ENCODE data around the gene HDAC4.

Gene HDAC4

DNA sequence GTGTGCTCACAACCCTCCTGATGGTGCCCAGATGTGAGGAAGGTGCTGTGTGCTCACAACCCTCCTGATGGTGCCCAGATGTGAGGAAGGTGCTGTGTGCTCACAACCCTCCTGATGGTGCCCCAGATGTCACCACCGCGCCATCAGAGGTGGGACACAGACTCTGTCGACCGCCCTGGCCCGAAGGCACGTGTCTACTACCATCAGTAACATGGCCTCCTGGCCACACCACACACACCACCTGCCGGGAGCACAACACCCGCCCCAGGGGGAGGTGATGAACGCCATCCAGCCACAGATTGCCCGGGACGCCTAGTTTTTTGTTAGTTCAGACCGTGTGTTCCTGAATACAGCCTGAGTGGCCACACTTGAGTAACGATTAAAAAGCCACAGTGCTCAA is 24.5 kb downstream of the HDAC4 start:
- Histone ChIP-seq H3K27me3 (ENCODE audit: insufficient read depth, low read length) (no peaks in the 10 kb centered on the region), H3K14ac (ENCODE audit: low read length) (no peak overlapping the region), H2AFZ (ENCODE audit: insufficient read depth, low read length, poor library complexity) (no peak overlapping the region), H3K4me2 (ENCODE audit: low read length) (no peak overlapping the region), H4K12ac (ENCODE audit: low read depth, low read length) (no peak overlapping the region), H3K27ac (ENCODE audit: low read depth, low read length) (no peak overlapping the region), H3K4me3 (ENCODE audit: low read depth, low read length) (no peak overlapping the region), H3K36me3 (ENCODE audit: control insufficient read depth in 1 of 2, insufficient read depth in 2 of 2, low read length in 2 of 2) (no peaks in the 10 kb centered on the region), H2BK12ac (ENCODE audit: low read length) (no peak overlapping the region), H3K79me2 (ENCODE audit: control insufficient read depth, insufficient read depth, low read length, poor library complexity) (no peaks in the 10 kb centered on the region), H3K4ac (ENCODE audit: low read depth, low read length) (no peak overlapping the region), H4K8ac (ENCODE audit: low read depth, low read length) (no peak overlapping the region), H3K23ac (ENCODE audit: low read length) (no peak overlapping the region), H3K9ac (ENCODE audit: low read length) (no peak overlapping the region), H2BK5ac (ENCODE audit: low read depth, low read length, poor library complexity) (no peak overlapping the region), H2BK120ac (ENCODE audit: insufficient read depth, low read length, poor library complexity) (no peak overlapping the region), H3K4me1 (ENCODE audit: control insufficient read depth in 1 of 2, insufficient read depth in 2 of 2, low read length in 2 of 2) (peaks cover 3 to 7% of the 10 kb centered on the region in 2 experiments), H4K91ac (ENCODE audit: low read depth, low read length) (no peak overlapping the region), H3K9me3 (ENCODE audit: insufficient read depth, low read depth, low read length) (peaks cover 1% of the 10 kb centered on the region), H3K79me1 (ENCODE audit: low read length) (no peaks in the 10 kb centered on the region), H3K18ac (ENCODE audit: low read length) (no peak overlapping the region), H2AK5ac (ENCODE audit: low read length) (no peak overlapping the region)
- WGBS (ENCODE audit: extremely low coverage, insufficient coverage, insufficient read length) = no CpG with 5 or more reads among the region's 13 CpGs
- DNase-seq = no peak

DNA sequence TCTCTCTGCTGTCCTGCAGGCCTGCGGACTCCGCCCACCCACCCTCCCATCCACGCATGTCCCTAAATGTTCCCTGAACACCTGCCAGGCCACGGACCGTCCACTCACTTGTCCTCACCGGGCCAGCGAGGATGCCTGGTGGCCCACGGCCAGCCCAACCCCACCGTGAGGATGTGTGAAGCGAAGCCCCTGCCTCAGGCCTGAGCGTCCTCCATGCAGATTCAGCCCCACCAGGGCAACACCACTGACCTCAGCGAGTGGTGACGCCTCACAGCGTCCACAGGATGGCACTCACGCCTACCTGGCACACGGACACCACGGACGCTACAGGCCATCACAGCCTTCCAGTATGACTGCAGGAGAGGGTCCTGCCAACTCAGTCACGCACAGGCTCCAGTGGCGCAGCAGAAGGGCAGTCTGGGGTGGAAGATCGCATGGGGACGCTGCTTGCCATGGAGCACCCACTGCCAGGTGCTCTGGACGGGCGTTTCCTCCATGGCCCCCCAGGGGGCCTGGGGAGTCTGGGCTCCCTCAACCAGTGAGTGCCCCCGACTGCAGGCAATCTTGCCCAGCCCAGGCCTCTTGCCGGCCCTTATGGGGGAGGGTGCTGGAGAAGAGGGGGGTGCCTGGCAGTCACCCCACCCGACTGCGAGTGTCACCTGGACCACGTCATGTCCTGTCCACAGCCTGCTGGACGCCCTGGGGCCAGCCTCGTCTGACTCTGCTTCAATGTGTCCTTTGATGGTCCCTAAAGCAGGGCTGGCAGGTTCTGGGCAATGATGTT is 25.4 kb downstream of the HDAC4 start:
- Histone ChIP-seq H3K27ac (ENCODE audit: low read depth, low read length) (no peak overlapping the region), H3K4me1 (ENCODE audit: control insufficient read depth in 1 of 2, insufficient read depth in 2 of 2, low read length in 2 of 2) (peaks cover 3 to 7% of the 10 kb centered on the region in 2 experiments), H2BK120ac (ENCODE audit: insufficient read depth, low read length, poor library complexity) (no peak overlapping the region), H3K4ac (ENCODE audit: low read depth, low read length) (no peak overlapping the region), H3K36me3 (ENCODE audit: control insufficient read depth in 1 of 2, insufficient read depth in 2 of 2, low read length in 2 of 2) (no peaks in the 10 kb centered on the region), H2BK5ac (ENCODE audit: low read depth, low read length, poor library complexity) (no peak overlapping the region), H3K79me2 (ENCODE audit: control insufficient read depth, insufficient read depth, low read length, poor library complexity) (no peaks in the 10 kb centered on the region), H3K18ac (ENCODE audit: low read length) (no peak overlapping the region), H4K12ac (ENCODE audit: low read depth, low read length) (no peak overlapping the region), H3K9ac (ENCODE audit: low read length) (no peak overlapping the region), H4K91ac (ENCODE audit: low read depth, low read length) (no peak overlapping the region), H3K4me2 (ENCODE audit: low read length) (no peak overlapping the region), H3K27me3 (ENCODE audit: insufficient read depth, low read length) (no peaks in the 10 kb centered on the region), H2AFZ (ENCODE audit: insufficient read depth, low read length, poor library complexity) (no peak overlapping the region), H3K9me3 (ENCODE audit: insufficient read depth, low read depth, low read length) (peaks cover 5% of the 10 kb centered on the region), H2BK12ac (ENCODE audit: low read length) (no peak overlapping the region), H4K8ac (ENCODE audit: low read depth, low read length) (no peak overlapping the region), H3K14ac (ENCODE audit: low read length) (no peak overlapping the region), H3K23ac (ENCODE audit: low read length) (no peak overlapping the region), H3K4me3 (ENCODE audit: low read depth, low read length) (no peak overlapping the region), H3K79me1 (ENCODE audit: low read length) (no peaks in the 10 kb centered on the region), H2AK5ac (ENCODE audit: low read length) (no peak overlapping the region)
- DNase-seq = no peak
- WGBS (ENCODE audit: extremely low coverage, insufficient coverage, insufficient read length) = no CpG with 5 or more reads among the region's 31 CpGs

DNA sequence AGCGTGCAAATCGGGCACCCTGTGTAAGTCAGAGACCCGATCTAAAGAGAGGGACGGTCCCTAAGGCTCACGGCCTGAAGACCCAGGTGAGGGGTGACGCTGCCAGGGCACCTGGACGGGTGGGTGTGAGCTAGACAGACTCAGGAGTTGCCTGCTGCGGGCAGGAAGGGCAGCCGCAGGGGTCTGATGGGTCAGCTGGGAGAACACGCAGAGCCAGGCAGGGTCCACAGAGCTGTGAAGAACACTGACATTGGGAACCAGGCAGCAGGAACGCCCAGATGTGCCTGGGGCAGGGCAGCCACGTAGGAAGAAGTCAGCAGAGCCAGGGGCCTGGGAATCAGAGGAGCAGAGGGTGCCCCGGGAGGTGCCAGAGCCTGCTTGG is 25.9 kb downstream of the HDAC4 start:
- Histone ChIP-seq H2AK5ac (ENCODE audit: low read length) (no peak overlapping the region), H3K4ac (ENCODE audit: low read depth, low read length) (no peak overlapping the region), H3K9ac (ENCODE audit: low read length) (no peak overlapping the region), H2BK5ac (ENCODE audit: low read depth, low read length, poor library complexity) (no peak overlapping the region), H3K4me3 (ENCODE audit: low read depth, low read length) (no peak overlapping the region), H4K91ac (ENCODE audit: low read depth, low read length) (no peak overlapping the region), H3K4me1 (ENCODE audit: control insufficient read depth in 1 of 2, insufficient read depth in 2 of 2, low read length in 2 of 2) (peaks cover 3 to 7% of the 10 kb centered on the region in 2 experiments), H4K12ac (ENCODE audit: low read depth, low read length) (no peak overlapping the region), H2BK120ac (ENCODE audit: insufficient read depth, low read length, poor library complexity) (no peak overlapping the region), H2AFZ (ENCODE audit: insufficient read depth, low read length, poor library complexity) (no peak overlapping the region), H3K18ac (ENCODE audit: low read length) (no peak overlapping the region), H3K79me2 (ENCODE audit: control insufficient read depth, insufficient read depth, low read length, poor library complexity) (no peaks in the 10 kb centered on the region), H3K4me2 (ENCODE audit: low read length) (no peak overlapping the region), H2BK12ac (ENCODE audit: low read length) (no peak overlapping the region), H3K23ac (ENCODE audit: low read length) (no peak overlapping the region), H3K14ac (ENCODE audit: low read length) (no peak overlapping the region), H3K27me3 (ENCODE audit: insufficient read depth, low read length) (no peaks in the 10 kb centered on the region), H3K79me1 (ENCODE audit: low read length) (no peaks in the 10 kb centered on the region), H3K9me3 (ENCODE audit: insufficient read depth, low read depth, low read length) (peaks cover 7% of the 10 kb centered on the region), H4K8ac (ENCODE audit: low read depth, low read length) (no peak overlapping the region), H3K27ac (ENCODE audit: low read depth, low read length) (no peak overlapping the region), H3K36me3 (ENCODE audit: control insufficient read depth in 1 of 2, insufficient read depth in 2 of 2, low read length in 2 of 2) (no peaks in the 10 kb centered on the region)
- DNase-seq = no peak
- no CpG with 5 or more reads among the region's 13 CpGs for WGBS (ENCODE audit: extremely low coverage, insufficient coverage, insufficient read length)

DNA sequence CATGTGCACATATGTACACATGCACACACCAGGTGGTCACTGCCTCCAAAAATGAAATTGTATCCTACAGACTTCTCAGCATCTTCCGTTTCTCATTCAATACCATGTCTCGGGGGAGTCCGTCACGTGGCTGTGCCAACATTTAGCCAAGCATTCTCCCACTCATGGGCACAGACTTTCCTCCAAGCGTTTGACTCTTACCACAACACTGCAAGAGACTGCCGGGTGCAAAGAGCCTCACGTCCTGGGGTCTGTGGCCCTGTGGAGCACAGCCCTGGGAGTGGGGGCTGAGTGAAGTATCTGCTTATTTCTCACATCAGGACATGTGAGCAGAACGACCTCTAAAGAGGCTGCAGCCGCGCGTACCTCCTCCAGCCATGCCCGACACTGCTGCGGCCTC is 28.0 kb downstream of the HDAC4 start:
- H2BK120ac ChIP-seq (ENCODE audit: insufficient read depth, low read length, poor library complexity) = no peak overlapping the region
- H3K18ac ChIP-seq (ENCODE audit: low read length) = no peak overlapping the region
- H3K27ac ChIP-seq (ENCODE audit: low read depth, low read length) = no peak overlapping the region
- H2AK5ac ChIP-seq (ENCODE audit: low read length) = no peak overlapping the region
- H2BK12ac ChIP-seq (ENCODE audit: low read length) = no peak overlapping the region
- no peak overlapping the region for H3K23ac ChIP-seq (ENCODE audit: low read length)
- no CpG with 5 or more reads among the region's 13 CpGs for WGBS (ENCODE audit: extremely low coverage, insufficient coverage, insufficient read length)
- H2AFZ ChIP-seq (ENCODE audit: insufficient read depth, low read length, poor library complexity) = no peak overlapping the region
- no peak overlapping the region for H3K4ac ChIP-seq (ENCODE audit: low read depth, low read length)
- H3K4me1 ChIP-seq (ENCODE audit: control insufficient read depth in 1 of 2, insufficient read depth in 2 of 2, low read length in 2 of 2) = peaks cover 11 to 13% of the 10 kb centered on the region in 2 experiments
- H3K79me2 ChIP-seq (ENCODE audit: control insufficient read depth, insufficient read depth, low read length, poor library complexity) = no peaks in the 10 kb centered on the region
- no peak overlapping the region for H4K91ac ChIP-seq (ENCODE audit: low read depth, low read length)
- H3K27me3 ChIP-seq (ENCODE audit: insufficient read depth, low read length) = no peaks in the 10 kb centered on the region
- H3K14ac ChIP-seq (ENCODE audit: low read length) = no peak overlapping the region
- no peak overlapping the region for H4K12ac ChIP-seq (ENCODE audit: low read depth, low read length)
- H3K9me3 ChIP-seq (ENCODE audit: insufficient read depth, low read depth, low read length) = peaks cover 9% of the 10 kb centered on the region
- no peak overlapping the region for H4K8ac ChIP-seq (ENCODE audit: low read depth, low read length)
- no peak overlapping the region for H3K4me2 ChIP-seq (ENCODE audit: low read length)
- H3K79me1 ChIP-seq (ENCODE audit: low read length) = no peaks in the 10 kb centered on the region
- H3K4me3 ChIP-seq (ENCODE audit: low read depth, low read length) = no peak overlapping the region
- no peak for DNase-seq
- H3K36me3 ChIP-seq (ENCODE audit: control insufficient read depth in 1 of 2, insufficient read depth in 2 of 2, low read length in 2 of 2) = no peaks in the 10 kb centered on the region
- H2BK5ac ChIP-seq (ENCODE audit: low read depth, low read length, poor library complexity) = no peak overlapping the region
- no peak overlapping the region for H3K9ac ChIP-seq (ENCODE audit: low read length)
